HG03520 (cell line): ENCODE data around the gene NME7.
"Not testable (repeated sequence)": the region's sequence is repeated elsewhere in the genome, so short reads cannot be mapped to it uniquely, and the experiment has no call there.

Experiments used
- ATAC-seq: cut with Tn5 transposase; IDR thresholded peaks from one replicate; pipeline ENCODE4 v1.9.1; 2021; ENCODE audit warnings: mild to moderate bottlenecking, moderate library complexity; ENCODE audit not compliant: unreplicated experiment

NME7 gene, protein sequence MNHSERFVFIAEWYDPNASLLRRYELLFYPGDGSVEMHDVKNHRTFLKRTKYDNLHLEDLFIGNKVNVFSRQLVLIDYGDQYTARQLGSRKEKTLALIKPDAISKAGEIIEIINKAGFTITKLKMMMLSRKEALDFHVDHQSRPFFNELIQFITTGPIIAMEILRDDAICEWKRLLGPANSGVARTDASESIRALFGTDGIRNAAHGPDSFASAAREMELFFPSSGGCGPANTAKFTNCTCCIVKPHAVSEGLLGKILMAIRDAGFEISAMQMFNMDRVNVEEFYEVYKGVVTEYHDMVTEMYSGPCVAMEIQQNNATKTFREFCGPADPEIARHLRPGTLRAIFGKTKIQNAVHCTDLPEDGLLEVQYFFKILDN

GRCh38 chr1:169367686-169368405 is at the start of gene NME7, which contains the start of gene BLZF1:
Gene NME7 (minus strand): TSS chr1:169367797. CDS start chr1:169367710, 87 bp downstream.
Gene BLZF1 (plus strand): TSS chr1:169368195. CDS start chr1:169369523, 1,328 bp downstream.
- peak; percentile 94 for ATAC-seq

GRCh38 chr1:169414952-169415351 is 47.4 kb upstream of the NME7 start:
- ATAC-seq: no peak

DNA sequence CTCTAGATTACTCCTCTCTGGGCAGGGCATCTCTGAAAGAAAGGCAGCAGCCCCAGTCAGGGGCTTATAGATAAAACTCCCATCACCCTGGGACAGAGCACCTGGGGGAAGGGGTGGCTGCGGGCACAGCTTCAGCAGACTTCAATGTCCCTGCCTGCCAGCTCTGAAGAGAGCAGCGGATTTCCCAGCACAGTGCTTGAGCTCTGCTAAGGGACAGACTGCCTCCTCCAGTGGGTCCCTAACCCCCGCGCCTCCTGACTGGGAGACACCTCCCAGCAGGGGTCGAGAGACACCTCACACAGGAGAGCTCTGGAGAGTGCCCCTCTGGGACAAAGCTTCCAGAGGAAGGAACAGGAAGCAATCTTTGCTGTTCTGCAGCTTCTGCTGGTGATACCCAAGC is 40.7 kb upstream of the NME7 start:
- not testable (repeated sequence) for ATAC-seq

GRCh38 chr1:169402578-169402977 is 35.0 kb upstream of the NME7 start:
- ATAC-seq: not testable (repeated sequence)

GRCh38 chr1:169395955-169396354 is 28.4 kb upstream of the NME7 start:
- no peak for ATAC-seq

DNA sequence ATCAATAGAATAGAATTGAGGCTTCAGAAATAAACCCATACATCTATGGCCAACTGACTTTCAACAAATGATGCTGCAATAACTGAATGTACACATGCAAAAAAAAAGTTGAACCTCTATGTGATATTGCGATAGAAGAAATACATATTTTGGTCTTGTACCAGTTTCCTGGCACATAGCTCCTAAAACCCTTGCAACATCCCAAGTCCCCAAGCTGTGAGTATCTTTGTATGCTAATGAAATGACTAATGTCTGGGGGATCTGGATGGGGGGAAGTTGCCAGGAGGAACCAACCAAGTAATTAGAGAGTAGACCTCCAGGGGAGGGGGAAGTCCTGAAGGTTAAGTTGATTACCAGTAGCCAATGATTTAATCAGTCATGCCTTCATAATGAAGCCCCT is 24.8 kb upstream of the NME7 start:
- no peak for ATAC-seq

- peak; percentile 73 for ATAC-seq
Observed at GRCh38 chr1:169390303-169390702, 22.7 kb upstream of the NME7 start.

GRCh38 chr1:169387399-169387798 is 19.8 kb upstream of the NME7 start:
- ATAC-seq: no peak

DNA sequence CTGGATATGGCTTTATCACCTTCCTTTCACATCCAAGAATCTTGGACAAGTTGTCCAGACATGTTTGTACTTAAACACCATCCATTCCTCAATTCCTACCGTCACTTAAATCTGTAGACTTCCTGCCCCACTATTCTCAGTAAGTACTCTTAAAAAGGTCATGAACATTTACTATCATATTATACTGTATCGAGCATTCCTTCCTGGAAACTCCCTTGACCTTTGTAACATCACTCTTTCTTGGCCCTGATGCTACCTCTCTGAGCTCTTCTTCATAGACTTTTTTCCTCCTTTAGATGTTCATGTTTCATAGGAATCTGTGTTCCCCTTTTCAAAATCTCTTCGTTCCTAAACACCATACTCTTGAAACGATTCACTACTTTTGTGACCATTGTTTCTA is 15.9 kb upstream of the NME7 start:
- ATAC-seq: no peak

DNA sequence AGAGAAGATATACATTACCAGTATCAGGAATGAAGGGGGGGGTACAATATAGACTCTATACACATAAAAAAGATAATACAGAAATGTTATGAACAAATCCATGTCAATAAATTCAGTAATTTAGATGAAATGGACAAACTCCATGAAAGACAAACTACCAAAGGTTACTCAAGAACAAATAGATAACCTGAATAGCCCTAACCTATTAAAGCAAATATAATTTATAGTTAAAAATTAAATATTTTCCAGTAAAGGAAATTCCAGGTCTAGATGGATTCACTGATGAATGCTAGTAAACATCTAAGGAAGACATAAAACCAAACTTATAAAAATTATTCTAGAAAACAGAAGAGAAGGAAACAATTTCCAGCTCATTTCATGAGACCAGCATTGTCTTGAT is 13.6 kb upstream of the NME7 start:
- no peak for ATAC-seq

- ATAC-seq: no peak
Observed at GRCh38 chr1:169371404-169371803, 3.8 kb upstream of the NME7 start.

- ATAC-seq: no peak
Observed at GRCh38 chr1:169368406-169368769, 791 bp upstream of the NME7 start.

DNA sequence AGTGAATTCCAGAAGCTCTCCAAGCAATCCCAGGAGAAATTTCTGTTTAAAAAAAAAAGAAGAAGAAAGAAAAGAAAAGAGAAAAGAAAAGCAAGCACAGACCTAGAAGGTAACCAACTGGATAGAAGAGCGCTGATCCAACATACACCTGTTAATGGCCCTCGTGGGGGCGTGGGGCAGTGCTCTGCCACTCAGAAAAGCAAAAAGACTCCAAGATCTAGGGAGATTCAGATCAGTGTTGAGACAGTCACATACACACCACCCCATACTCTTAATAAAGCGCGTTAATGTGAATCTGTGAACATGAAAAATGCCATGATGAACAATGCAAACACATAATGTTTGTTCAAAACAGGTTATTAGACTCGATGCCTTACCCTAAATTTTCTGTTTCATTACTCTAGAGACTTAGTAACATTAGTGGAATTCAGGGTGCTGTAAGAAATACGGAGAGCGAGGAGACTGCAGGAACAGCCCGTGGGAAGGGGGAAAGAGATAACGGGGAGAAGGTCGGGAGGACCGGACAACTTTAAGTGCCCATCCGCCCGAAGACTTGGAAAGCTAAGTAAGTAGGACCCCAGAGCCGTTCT is 406 bp downstream of the NME7 start:
- no peak for ATAC-seq

DNA sequence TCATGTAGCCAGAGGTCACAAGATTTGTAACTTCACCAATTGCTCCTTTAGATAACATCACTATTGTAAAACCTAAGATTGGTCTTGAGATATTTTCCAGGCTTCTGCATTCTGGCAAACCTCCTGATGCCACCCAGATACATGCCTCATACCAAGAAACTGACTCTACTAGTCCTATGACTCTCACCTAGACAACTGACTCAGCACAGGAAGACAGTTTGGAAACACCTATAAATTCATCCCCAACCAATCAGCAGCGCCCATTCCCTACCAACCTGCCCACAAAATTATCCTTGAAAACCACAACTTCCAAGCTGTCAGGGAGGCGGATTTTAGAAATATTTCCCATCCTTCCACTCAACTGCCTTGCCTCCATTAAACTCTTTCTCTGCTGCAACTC is 2.6 kb downstream of the NME7 start:
- no peak for ATAC-seq

GRCh38 chr1:169363046-169363730 is 4.4 kb downstream of the NME7 start:
- peak; percentile 29 for ATAC-seq

GRCh38 chr1:169361281-169361680 is 6.3 kb downstream of the NME7 start:
- no peak for ATAC-seq

DNA sequence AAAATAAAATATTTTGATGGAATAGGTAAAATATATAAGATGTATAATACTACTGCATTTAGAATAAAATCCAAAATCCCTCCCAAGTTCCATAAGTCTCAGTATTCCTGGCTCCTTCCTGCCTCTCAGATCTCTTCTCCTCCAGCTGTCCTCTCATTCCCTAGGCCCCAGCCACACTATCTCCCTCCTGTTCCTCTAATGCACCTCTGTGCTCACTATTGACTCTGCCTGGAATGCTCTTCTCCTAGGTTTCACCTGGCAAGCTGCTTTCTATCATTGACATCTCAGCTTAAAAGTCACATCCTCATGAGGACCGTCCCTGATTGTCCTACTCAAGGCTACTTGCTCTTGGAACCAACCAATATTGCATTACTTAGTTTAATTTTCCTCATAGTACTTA is 7.2 kb downstream of the NME7 start:
- ATAC-seq: no peak

- ATAC-seq: no peak
Observed at GRCh38 chr1:169348383-169349036, 19.1 kb downstream of the NME7 start.

GRCh38 chr1:169347688-169348382 is 19.8 kb downstream of the NME7 start:
- ATAC-seq: no peak

GRCh38 chr1:169346036-169346589 is 21.5 kb downstream of the NME7 start:
- no peak for ATAC-seq
